ENCODE results near the gene SLBP.
A peak's percentile ranks its signal among the peaks of the same experiment; 100 is the strongest.

SLBP gene

GRCh38 chr4:1721666-1722550 lies 9.8 kb upstream of the SLBP start:
- Histone ChIP-seq H4K12ac (ENCODE audit: low read depth, low read length) (no peak overlapping the region), H3K9me3 (ENCODE audit: insufficient read depth, low read depth, low read length) (no peaks in the 10 kb centered on the region), H3K4me3 (ENCODE audit: low read depth, low read length) (peak overlapping the region; percentile 86)

DNA sequence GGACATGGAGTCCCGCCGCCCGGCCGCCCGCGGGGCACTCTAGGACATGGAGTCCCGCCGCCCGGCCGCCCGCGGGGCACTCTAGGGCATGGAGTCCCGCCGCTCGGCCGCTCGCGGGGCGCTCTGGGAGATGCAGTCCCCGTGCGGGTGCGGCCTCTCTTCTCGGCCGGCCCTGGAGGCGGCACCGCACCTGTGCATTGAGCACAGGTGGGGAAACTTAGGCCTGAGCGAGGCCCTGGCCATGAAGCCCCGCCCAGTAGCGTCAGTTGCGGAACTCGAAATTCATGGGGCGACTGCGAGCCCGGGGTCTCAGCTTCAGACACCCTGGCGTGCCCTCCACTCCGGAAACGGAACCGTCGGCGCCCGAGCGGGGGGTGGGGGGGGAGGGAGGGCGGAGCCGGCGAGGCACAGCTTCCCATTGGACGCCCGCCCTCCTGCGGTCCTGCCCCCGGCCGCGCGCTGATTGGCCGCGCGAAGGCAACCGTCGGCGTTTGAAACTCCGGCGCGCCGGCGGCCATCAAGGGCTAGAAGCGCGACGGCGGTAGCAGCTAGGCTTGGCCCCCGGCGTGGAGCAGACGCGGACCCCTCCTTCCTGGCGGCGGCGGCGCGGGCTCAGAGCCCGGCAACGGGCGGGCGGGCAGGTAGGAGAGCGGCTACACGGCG lies 9.0 kb upstream of the SLBP start, which contains the start of the genes TACC3 and TMEM129:
Gene TACC3, plus strand, starts transcription at position 519 of the 663 bp plus-strand sequence. CDS start 1,901 bp downstream, outside the sequence.
Gene TMEM129, minus strand, starts transcription at position 321 of the 663 bp plus-strand sequence. CDS start 486 bp downstream, outside the sequence.
- H3K79me1 ChIP-seq (ENCODE audit: low read length) = peaks cover 6% of the 10 kb centered on the region
- H3K9ac ChIP-seq (ENCODE audit: low read length) = peak within 1 kb of the TSS; percentile 57
- peak within 1 kb of the TSS; percentile 89 for H4K91ac ChIP-seq (ENCODE audit: low read depth, low read length)
- no peaks in the 10 kb centered on the region for H3K9me3 ChIP-seq (ENCODE audit: insufficient read depth, low read depth, low read length)
- H3K79me2 ChIP-seq (ENCODE audit: control insufficient read depth, insufficient read depth, low read length, poor library complexity) = peaks cover 19% of the 10 kb centered on the region
- H3K18ac ChIP-seq (ENCODE audit: low read length) = peak within 1 kb of the TSS; percentile 82
- H4K8ac ChIP-seq (ENCODE audit: low read depth, low read length) = peak within 1 kb of the TSS; percentile 91
- peak within 1 kb of the TSS; percentile 56 for H3K23ac ChIP-seq (ENCODE audit: low read length)
- H2AFZ ChIP-seq (ENCODE audit: insufficient read depth, low read length, poor library complexity) = peak within 1 kb of the TSS; percentile 89
- peak; percentile 86 to 92 for DNase-seq
- peak within 1 kb of the TSS; percentile 90 for H3K4me3 ChIP-seq (ENCODE audit: low read depth, low read length)
- H2BK12ac ChIP-seq (ENCODE audit: low read length) = no peak within 1 kb of the TSS
- peak within 1 kb of the TSS; percentile 59 for H3K4ac ChIP-seq (ENCODE audit: low read depth, low read length)
- peaks cover 14 to 18% of the 10 kb centered on the region in 2 experiments for H3K4me1 ChIP-seq (ENCODE audit: control insufficient read depth in 1 of 2, insufficient read depth in 2 of 2, low read length in 2 of 2)
- H3K27me3 ChIP-seq (ENCODE audit: insufficient read depth, low read length) = no peaks in the 10 kb centered on the region
- H3K14ac ChIP-seq (ENCODE audit: low read length) = peak within 1 kb of the TSS; percentile 95
- H2AK5ac ChIP-seq (ENCODE audit: low read length) = peak within 1 kb of the TSS; percentile 16
- peak within 1 kb of the TSS; percentile 18 for H2BK5ac ChIP-seq (ENCODE audit: low read depth, low read length, poor library complexity)
- peaks cover 45% of the 10 kb centered on the region in 2 experiments for H3K36me3 ChIP-seq (ENCODE audit: control insufficient read depth in 1 of 2, insufficient read depth in 2 of 2, low read length in 2 of 2)
- H3K4me2 ChIP-seq (ENCODE audit: low read length) = peak within 1 kb of the TSS; percentile 80
- WGBS (ENCODE audit: extremely low coverage, insufficient coverage, insufficient read length) = no CpG with 5 or more reads among the region's 83 CpGs
- peak within 1 kb of the TSS; percentile 86 for H4K12ac ChIP-seq (ENCODE audit: low read depth, low read length)
- H3K27ac ChIP-seq (ENCODE audit: low read depth, low read length) = peak within 1 kb of the TSS; percentile 40
- H2BK120ac ChIP-seq (ENCODE audit: insufficient read depth, low read length, poor library complexity) = peak within 1 kb of the TSS; percentile 71

More at GRCh38 chr4:1721666-1722550, 9.8 kb upstream of the SLBP start:
- peak overlapping the region; percentile 3 for H2BK5ac ChIP-seq (ENCODE audit: low read depth, low read length, poor library complexity)
- H3K4me1 ChIP-seq (ENCODE audit: control insufficient read depth in 1 of 2, insufficient read depth in 2 of 2, low read length in 2 of 2) = peaks cover 14 to 18% of the 10 kb centered on the region in 2 experiments
- no peak overlapping the region for H2BK12ac ChIP-seq (ENCODE audit: low read length)
- WGBS (ENCODE audit: extremely low coverage, insufficient coverage, insufficient read length) = no CpG with 5 or more reads among the region's 61 CpGs
- peak overlapping the region; percentile 32 for H3K14ac ChIP-seq (ENCODE audit: low read length)
- peak overlapping the region; percentile 59 for H3K4ac ChIP-seq (ENCODE audit: low read depth, low read length)
- peak overlapping the region; percentile 19 for H4K8ac ChIP-seq (ENCODE audit: low read depth, low read length)
- H4K91ac ChIP-seq (ENCODE audit: low read depth, low read length) = peak overlapping the region; percentile 48
- H2AFZ ChIP-seq (ENCODE audit: insufficient read depth, low read length, poor library complexity) = peak overlapping the region; percentile 24
- H2BK120ac ChIP-seq (ENCODE audit: insufficient read depth, low read length, poor library complexity) = peak overlapping the region; percentile 18
- DNase-seq = no peak
- peaks cover 19% of the 10 kb centered on the region for H3K79me2 ChIP-seq (ENCODE audit: control insufficient read depth, insufficient read depth, low read length, poor library complexity)
- peaks cover 43 to 46% of the 10 kb centered on the region in 2 experiments for H3K36me3 ChIP-seq (ENCODE audit: control insufficient read depth in 1 of 2, insufficient read depth in 2 of 2, low read length in 2 of 2)
- no peak overlapping the region for H2AK5ac ChIP-seq (ENCODE audit: low read length)
- peak overlapping the region; percentile 13 for H3K9ac ChIP-seq (ENCODE audit: low read length)
- H3K18ac ChIP-seq (ENCODE audit: low read length) = no peak overlapping the region
- H3K27me3 ChIP-seq (ENCODE audit: insufficient read depth, low read length) = no peaks in the 10 kb centered on the region
- H3K23ac ChIP-seq (ENCODE audit: low read length) = no peak overlapping the region
- H3K79me1 ChIP-seq (ENCODE audit: low read length) = peaks cover 6% of the 10 kb centered on the region
- H3K27ac ChIP-seq (ENCODE audit: low read depth, low read length) = no peak overlapping the region
- peak overlapping the region; percentile 65 for H3K4me2 ChIP-seq (ENCODE audit: low read length)

DNA sequence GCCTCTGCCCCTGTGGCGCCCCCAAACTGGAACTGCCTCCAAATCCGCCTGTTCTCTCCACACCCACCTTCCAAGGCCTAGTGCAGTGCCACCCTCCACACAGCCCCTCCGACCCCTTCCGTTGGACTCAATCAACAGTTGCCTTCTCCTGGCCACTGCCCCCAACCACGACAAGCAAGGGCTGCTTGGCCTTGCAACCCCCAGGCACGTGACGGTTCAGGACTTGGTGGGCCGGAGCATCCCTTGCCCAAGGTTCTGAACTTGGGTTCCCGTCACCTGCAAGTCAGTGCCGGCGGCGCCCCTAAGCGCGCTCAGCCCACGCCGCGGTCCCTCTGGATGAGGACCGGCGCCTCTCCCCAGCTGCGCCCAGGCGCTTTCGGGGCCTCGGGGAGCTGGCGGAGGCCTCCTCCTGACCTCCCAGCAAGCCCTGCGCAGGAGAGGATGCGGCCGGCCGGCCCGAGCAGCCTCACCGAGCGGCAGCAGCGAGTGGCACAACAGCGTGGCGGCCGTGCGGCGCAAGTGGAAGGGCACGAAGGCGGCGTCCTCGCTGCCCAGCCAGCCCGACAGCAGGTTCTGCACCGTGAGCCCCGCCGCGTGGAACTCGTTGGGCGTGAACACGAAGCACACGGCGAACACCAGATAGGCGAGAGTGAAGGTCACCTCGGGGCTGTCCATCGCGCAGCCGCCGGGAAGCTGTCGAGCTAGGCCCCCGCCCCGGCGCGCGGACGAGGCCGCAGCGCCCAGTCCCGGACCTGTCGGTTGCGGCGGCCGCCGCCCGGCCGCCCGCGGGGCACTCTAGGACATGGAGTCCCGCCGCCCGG lies 8.3 kb upstream of the SLBP start:
- Histone ChIP-seq H3K9ac (ENCODE audit: low read length) (peak overlapping the region; percentile 57), H3K27ac (ENCODE audit: low read depth, low read length) (peak overlapping the region; percentile 40), H3K4me3 (ENCODE audit: low read depth, low read length) (peak overlapping the region; percentile 90), H4K91ac (ENCODE audit: low read depth, low read length) (peak overlapping the region; percentile 89), H4K12ac (ENCODE audit: low read depth, low read length) (peak overlapping the region; percentile 86), H3K4me2 (ENCODE audit: low read length) (peak overlapping the region; percentile 80), H2AFZ (ENCODE audit: insufficient read depth, low read length, poor library complexity) (peak overlapping the region; percentile 89), H3K79me1 (ENCODE audit: low read length) (peaks cover 6% of the 10 kb centered on the region), H3K23ac (ENCODE audit: low read length) (peak overlapping the region; percentile 56), H2AK5ac (ENCODE audit: low read length) (peak overlapping the region; percentile 16), H3K79me2 (ENCODE audit: control insufficient read depth, insufficient read depth, low read length, poor library complexity) (peaks cover 19% of the 10 kb centered on the region), H2BK5ac (ENCODE audit: low read depth, low read length, poor library complexity) (peak overlapping the region; percentile 18), H3K4me1 (ENCODE audit: control insufficient read depth in 1 of 2, insufficient read depth in 2 of 2, low read length in 2 of 2) (peaks cover 14 to 18% of the 10 kb centered on the region in 2 experiments), H3K27me3 (ENCODE audit: insufficient read depth, low read length) (no peaks in the 10 kb centered on the region), H2BK120ac (ENCODE audit: insufficient read depth, low read length, poor library complexity) (peak overlapping the region; percentile 71), H3K36me3 (ENCODE audit: control insufficient read depth in 1 of 2, insufficient read depth in 2 of 2, low read length in 2 of 2) (peaks cover 38 to 41% of the 10 kb centered on the region in 2 experiments), H3K9me3 (ENCODE audit: insufficient read depth, low read depth, low read length) (no peaks in the 10 kb centered on the region), H3K18ac (ENCODE audit: low read length) (peak overlapping the region; percentile 82), H3K14ac (ENCODE audit: low read length) (peak overlapping the region; percentile 95), H3K4ac (ENCODE audit: low read depth, low read length) (peak overlapping the region; percentile 30), H2BK12ac (ENCODE audit: low read length) (no peak overlapping the region), H4K8ac (ENCODE audit: low read depth, low read length) (peak overlapping the region; percentile 91)
- peak in 1 of 2 donors; percentile 31 for DNase-seq
- no CpG with 5 or more reads among the region's 79 CpGs for WGBS (ENCODE audit: extremely low coverage, insufficient coverage, insufficient read length)
